Neural cell (in vitro differentiated cells): ENCODE results near the gene NUDT21. TPM values are rescaled to one million over a fixed set of nuclear protein-coding genes. Genes with fewer than 3 reads are reported as not detected.
"Not testable (repeated sequence)": the region's sequence is repeated elsewhere in the genome, so short reads cannot be mapped to it uniquely, and the experiment has no call there.

Source experiments
- H2AFZ ChIP-seq: fragments of 200-600, 300-800 bp; sonication (generic), shearing (Covaris generic); 2 replicates; pipeline ENCODE4 v1.6.0; 2014; ENCODE audit warnings: low read depth, mild to moderate bottlenecking, antibody characterized with exemption, low read length, moderate library complexity
- H3F3A ChIP-seq: fragments of 200-600 bp; shearing (Covaris generic); 2 replicates; pipeline ENCODE4 v1.6.1; 2016; ENCODE audit warnings: mild to moderate bottlenecking, moderate library complexity, mixed read lengths, antibody characterized with exemption, low read length; ENCODE audit not compliant: insufficient read depth, poor library complexity, severe bottlenecking
- H3K27ac ChIP-seq: fragments of 200-600, 300-800 bp; sonication (generic), shearing (Covaris generic); 2 replicates; pipeline ENCODE4 v1.5.1; 2014; ENCODE audit warnings: mild to moderate bottlenecking, low read length, moderate library complexity
- H3K27me3 ChIP-seq: fragments of 300-800, 200-600 bp; sonication (generic), shearing (Covaris generic); 2 replicates; pipeline ENCODE4 v1.6.0; 2014; ENCODE audit warnings: mild to moderate bottlenecking, low read depth, low read length, moderate library complexity; ENCODE audit not compliant: insufficient read depth
- H3K36me3 ChIP-seq: fragments of 300-800, 200-600 bp; sonication (generic), shearing (Covaris generic); 2 replicates; pipeline ENCODE4 v1.5.1; 2014; ENCODE audit warnings: mild to moderate bottlenecking, antibody characterized with exemption, low read length, moderate library complexity; ENCODE audit not compliant: insufficient read depth
- H3K4me2 ChIP-seq: fragments of 300-800, 200-600 bp; sonication (generic), shearing (Covaris generic); 2 replicates; pipeline ENCODE4 v1.6.0; 2014; ENCODE audit warnings: mild to moderate bottlenecking, low read length
- H3K4me3 ChIP-seq: fragments of 300-800, 200-600 bp; sonication (generic), shearing (Covaris generic); 2 replicates; pipeline ENCODE4 v1.5.1; 2014; ENCODE audit warnings: mild to moderate bottlenecking, low read length, moderate library complexity
- H3K79me2 ChIP-seq: fragments of 200-600 bp; shearing (Covaris generic); replicated peaks from 2 replicates; pipeline ENCODE4 v1.6.0; 2014; ENCODE audit warnings: mild to moderate bottlenecking, low read length, moderate library complexity; ENCODE audit not compliant: insufficient read depth
- H3K9ac ChIP-seq: fragments of 300-800, 200-600 bp; sonication (generic), shearing (Covaris generic); 2 replicates; pipeline ENCODE4 v1.6.1; 2016; ENCODE audit warnings: mild to moderate bottlenecking, low read length, mixed read lengths
- H3K9me2 ChIP-seq: fragments of 200-600 bp; shearing (Covaris generic); 2 replicates; pipeline ENCODE4 v1.6.1; 2016; ENCODE audit warnings: mild to moderate bottlenecking, low read length, mixed read lengths; ENCODE audit not compliant: insufficient read depth
- H3K9me3 ChIP-seq: fragments of 200-600, 300-800 bp; sonication (generic), shearing (Covaris generic); 2 replicates; pipeline ENCODE4 v1.6.1; 2016; ENCODE audit warnings: mild to moderate bottlenecking, mixed run types, low read length, moderate library complexity, mixed read lengths
- H4K20me1 ChIP-seq: fragments of 200-600 bp; shearing (Covaris generic); 2 replicates; pipeline ENCODE4 v1.6.1; 2016; ENCODE audit warnings: mild to moderate bottlenecking, mixed run types; ENCODE audit not compliant: insufficient read depth
- CTCF ChIP-seq: fragments of 450-650 bp; IDR thresholded peaks from 2 replicates; pipeline ENCODE4 v1.5.1; 2014; ENCODE audit warnings: antibody characterized with exemption, mild to moderate bottlenecking, moderate library complexity; ENCODE audit not compliant: poor library complexity, severe bottlenecking
- EP300 ChIP-seq: fragments of 450-650 bp; conservative IDR thresholded peaks from 2 replicates; pipeline ENCODE4 v1.6.1; 2014; ENCODE audit warnings: antibody characterized with exemption, mild to moderate bottlenecking, moderate library complexity; ENCODE audit not compliant: poor library complexity, severe bottlenecking
- EZH2 ChIP-seq: fragments of 200-600, 300-800 bp; shearing (Covaris generic), sonication (generic); IDR thresholded peaks from 2 replicates; pipeline ENCODE4 v1.6.1; 2014; ENCODE audit warnings: antibody characterized with exemption, low read length, borderline replicate concordance, mild to moderate bottlenecking; ENCODE audit not compliant: insufficient read depth, poor library complexity, severe bottlenecking
- MXI1 ChIP-seq: fragments of 450-650 bp; conservative IDR thresholded peaks from 2 replicates; pipeline ENCODE4 v1.6.1; 2014; ENCODE audit warnings: antibody characterized with exemption, mild to moderate bottlenecking; ENCODE audit not compliant: poor library complexity, severe bottlenecking
- POLR2AphosphoS5 ChIP-seq: IDR thresholded peaks from 2 replicates; pipeline ENCODE4 v1.6.1; 2012
- RAD21 ChIP-seq: fragments of 450-650 bp; conservative IDR thresholded peaks from 2 replicates; pipeline ENCODE4 v1.6.1; 2014; ENCODE audit warnings: antibody characterized with exemption, mild to moderate bottlenecking, moderate library complexity
- REST ChIP-seq: IDR thresholded peaks from 2 replicates; pipeline ENCODE4 v1.6.1; 2012; ENCODE audit warnings: borderline replicate concordance
- SMC3 ChIP-seq: fragments of 450-650 bp; conservative IDR thresholded peaks from 2 replicates; pipeline ENCODE4 v1.6.1; 2014; ENCODE audit warnings: antibody characterized with exemption, mild to moderate bottlenecking, moderate library complexity; ENCODE audit not compliant: poor library complexity
- TAF1 ChIP-seq: IDR thresholded peaks from 2 replicates; pipeline ENCODE4 v1.6.1; 2012; ENCODE audit warnings: low read depth
- polyA plus RNA-seq: library from polyadenylated mRNA; depleted of rRNA; stranded (reverse); fragments of >200 nt; gene quantifications from 2 replicates; pipeline ENCODE4 v1.2.3, GENCODE V29; 2014

NUDT21 gene
- polyA plus RNA-seq, 1 donor from 2014 or later: 192 TPM

- Histone ChIP-seq H3K9me2 (no peaks in the 10 kb centered on the region), H3K27ac (no peak overlapping the region), H4K20me1 (no peaks in the 10 kb centered on the region), H3K79me2 (no peaks in the 10 kb centered on the region), H3K9ac (no peak overlapping the region), H3K4me3 (no peak overlapping the region), H2AFZ (no peak overlapping the region), H3K9me3 (peaks cover 6% of the 10 kb centered on the region), H3K36me3 (peaks cover 28% of the 10 kb centered on the region), H3K27me3 (no peaks in the 10 kb centered on the region), H3F3A (no peaks in the 10 kb centered on the region), H3K4me2 (no peak overlapping the region)
- no peak for TF ChIP-seq SMC3
- no peak for TF ChIP-seq MXI1
- TF ChIP-seq EP300: no peak
- no peak for TF ChIP-seq RAD21
- TF ChIP-seq CTCF: no peak
- no peak for TF ChIP-seq POLR2AphosphoS5
These were observed 68.2 kb downstream of the NUDT21 start for GRCh38 chr16:56382901-56383355.

- Histone ChIP-seq H3K27me3 (no peaks in the 10 kb centered on the region), H3K9me3 (peaks cover 6% of the 10 kb centered on the region), H3K79me2 (no peaks in the 10 kb centered on the region), H3K36me3 (peaks cover 23% of the 10 kb centered on the region), H3K4me3 (no peak overlapping the region), H3K9ac (no peak overlapping the region), H4K20me1 (no peaks in the 10 kb centered on the region), H3K9me2 (no peaks in the 10 kb centered on the region), H3K27ac (no peak overlapping the region), H2AFZ (no peak overlapping the region), H3K4me2 (no peak overlapping the region), H3F3A (no peaks in the 10 kb centered on the region)
- no peak for TF ChIP-seq EP300
- no peak for TF ChIP-seq REST
- no peak for TF ChIP-seq TAF1
- no peak for TF ChIP-seq MXI1
- TF ChIP-seq POLR2AphosphoS5: no peak
- no peak for TF ChIP-seq CTCF
- TF ChIP-seq RAD21: no peak
- TF ChIP-seq EZH2: no peak
- TF ChIP-seq SMC3: no peak
These were observed 68.7 kb downstream of the NUDT21 start for GRCh38 chr16:56382459-56382858.

- H3K27me3 ChIP-seq, H2AFZ ChIP-seq, H3K4me3 ChIP-seq, H3K9ac ChIP-seq, H3K9me2 ChIP-seq, H3K27ac ChIP-seq, H3K79me2 ChIP-seq, H4K20me1 ChIP-seq, H3F3A ChIP-seq, H3K9me3 ChIP-seq, H3K4me2 ChIP-seq: not testable (repeated sequence)
- peaks cover 23% of the 10 kb centered on the region for H3K36me3 ChIP-seq
These were observed 70.2 kb downstream of the NUDT21 start for GRCh38 chr16:56380778-56381485.
